Activated CD4-positive, alpha-beta T cell treated with anti-CD3 and anti-CD28 coated beads, Interleukin-2, amount 10 ng/mL, durations not matched to agents 7 days and 5 days (primary cell): Measurements from ENCODE around the gene SAMD11. TPM values are rescaled to one million over a fixed set of nuclear protein-coding genes. Genes with fewer than 3 reads are reported as not detected.

Source experiments
- CTCF ChIA-PET: fragments of 350-600 bp; sonication (Branson Sonifier 250); formaldehyde crosslinking; loops from one replicate; lab custom pipeline; 2021; ENCODE audit warnings: antibody characterized with exemption; lab: Charles Lee
- POLR2A ChIA-PET: fragments of 350-600 bp; sonication (Branson Sonifier 250); formaldehyde crosslinking; loops from one replicate; lab custom pipeline; 2021; ENCODE audit warnings: antibody characterized with exemption; lab: Charles Lee
- DNase-seq: peaks from one replicate; pipeline ENCODE4 v3.0.0-alpha.2; 2020
- H3K27ac Mint-ChIP-seq: one replicate; pipeline ENCODE4 v1.8.0; 2021; ENCODE audit warnings: mild to moderate bottlenecking, moderate library complexity, mixed read lengths
- H3K27me3 Mint-ChIP-seq: one replicate; pipeline ENCODE4 v1.8.0; 2021; ENCODE audit warnings: mixed read lengths
- H3K36me3 Mint-ChIP-seq: one replicate; pipeline ENCODE4 v1.8.0; 2021; ENCODE audit warnings: low read depth, mixed read lengths
- H3K4me1 Mint-ChIP-seq: one replicate; pipeline ENCODE4 v1.8.0; 2021; ENCODE audit warnings: mixed read lengths
- H3K4me3 Mint-ChIP-seq: one replicate; pipeline ENCODE4 v1.8.0; 2021; ENCODE audit warnings: mild to moderate bottlenecking, moderate library complexity, mixed read lengths
- H3K9me3 Mint-ChIP-seq: one replicate; pipeline ENCODE4 v1.8.0; 2021; ENCODE audit warnings: mixed read lengths
- total RNA-seq, 2 experiments: library from RNA; stranded (reverse); gene quantifications; one replicate each; pipeline ENCODE4 v1.2.3, GENCODE V29; 2021

Gene SAMD11
- total RNA-seq, 2 experiments from 2014 or later: not detected

DNA sequence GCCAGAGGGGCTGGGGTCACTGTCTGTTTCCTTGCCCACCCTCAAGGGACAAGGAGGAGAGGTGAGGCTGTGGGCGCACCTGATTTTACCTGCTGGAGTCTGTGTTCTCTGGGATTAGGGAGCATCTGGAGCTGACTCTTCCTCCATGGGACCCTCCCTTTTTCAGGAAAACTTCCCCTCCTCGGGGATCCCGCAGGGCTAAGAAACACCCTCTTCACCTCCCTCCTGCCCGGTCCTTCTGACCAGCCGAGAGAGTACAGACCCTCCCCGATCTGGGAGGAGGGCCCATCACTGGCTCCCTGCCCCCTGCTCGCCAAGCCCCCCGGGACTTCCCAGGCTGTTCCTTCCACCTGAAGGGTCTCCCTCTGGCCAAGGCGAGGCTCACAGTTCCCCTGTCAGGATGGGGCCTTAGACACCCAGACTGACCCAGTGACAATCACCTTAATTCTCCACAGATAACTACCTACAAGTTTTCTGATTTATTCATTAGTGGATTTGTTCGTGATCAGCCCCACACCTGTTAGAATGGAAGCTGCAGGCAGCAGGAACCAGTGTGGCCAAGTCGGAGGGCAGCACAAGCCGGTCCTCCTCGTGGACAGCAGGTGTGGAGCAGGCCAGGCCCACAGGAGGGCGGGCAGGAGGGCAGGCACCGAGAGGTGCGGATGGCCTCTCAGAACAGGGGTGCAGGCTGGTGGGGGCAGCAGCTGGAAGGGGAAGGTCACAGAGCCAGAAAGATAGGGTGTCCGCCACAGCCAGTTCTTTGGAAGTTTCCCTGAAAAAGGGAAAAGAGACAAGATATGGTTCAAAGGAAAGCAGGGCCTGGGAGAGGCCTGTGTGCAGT, 15.9 kb upstream of the SAMD11 start:
- DNase-seq: no peak
- Mint-ChIP-seq H3K9me3 (no peaks in the 10 kb centered on the region), H3K27me3 (peaks cover 51% of the 10 kb centered on the region)

DNA sequence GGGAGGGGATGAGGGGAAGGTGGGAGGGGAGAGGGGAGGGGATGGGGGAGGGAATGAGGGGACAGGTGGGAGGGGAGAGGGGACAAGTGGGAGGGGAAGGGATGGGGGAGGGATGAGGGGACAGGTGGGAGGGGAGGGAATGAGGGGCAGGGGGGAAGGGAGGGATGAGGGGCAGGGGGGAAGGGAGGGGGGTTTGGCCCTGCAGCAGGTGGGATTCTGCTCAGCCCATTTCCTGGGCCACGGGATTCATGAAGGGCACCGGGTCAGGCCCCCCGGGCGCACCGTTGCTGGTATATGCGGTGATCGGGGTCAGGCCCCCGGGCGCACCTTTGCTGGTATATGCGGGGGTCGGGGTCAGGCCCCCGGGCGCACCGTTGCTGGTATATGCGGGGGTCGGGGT, 15.1 kb upstream of the SAMD11 start:
- Mint-ChIP-seq H3K9me3 (no peaks in the 10 kb centered on the region), H3K4me3 (no peak overlapping the region), H3K4me1 (peaks cover 15% of the 10 kb centered on the region), H3K27ac (no peak overlapping the region), H3K27me3 (peaks cover 52% of the 10 kb centered on the region), H3K36me3 (no peaks in the 10 kb centered on the region)
- ChIA-PET CTCF (no interaction called here), POLR2A (no interaction called here)
- no peak for DNase-seq

More for the DNA sequence above, 15.9 kb upstream of the SAMD11 start:
- peaks cover 17% of the 10 kb centered on the region for H3K4me1 Mint-ChIP-seq
- CTCF ChIA-PET: interaction anchor here (0.6 kb wide), 2 partner anchors 18 to 59 kb away, joined by 3 to 4 read pairs; partner anchors contain the start of gene PLEKHN1
- H3K4me3 Mint-ChIP-seq: no peak overlapping the region
- POLR2A ChIA-PET: no interaction called here
- no peaks in the 10 kb centered on the region for H3K36me3 Mint-ChIP-seq
- H3K27ac Mint-ChIP-seq: no peak overlapping the region

DNA sequence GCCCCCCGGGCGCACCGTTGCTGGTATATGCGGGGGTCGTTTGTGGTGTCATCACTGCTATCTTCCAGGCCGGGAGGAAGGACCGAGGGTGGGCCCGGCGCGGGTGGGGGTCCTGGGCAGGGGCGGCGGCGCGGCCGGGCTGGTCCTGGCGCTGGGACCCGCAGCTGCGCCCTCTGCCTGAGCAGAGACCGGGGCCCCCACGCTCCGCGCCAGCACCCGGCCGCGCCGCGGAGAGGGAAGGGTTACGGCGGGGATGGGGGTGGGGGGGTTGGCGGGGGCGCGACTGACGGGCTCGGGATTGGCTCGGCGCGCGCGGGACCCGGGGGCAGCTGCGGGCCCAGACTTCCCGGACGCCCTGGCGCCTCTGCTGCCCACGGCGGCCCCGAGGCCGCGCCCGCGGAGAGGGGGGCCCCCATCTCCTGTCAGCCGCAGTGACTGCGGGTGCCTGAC, 13.8 kb upstream of the SAMD11 start:
- Mint-ChIP-seq H3K27me3 (peaks cover 50% of the 10 kb centered on the region), H3K4me1 (peaks cover 12% of the 10 kb centered on the region), H3K27ac (no peak overlapping the region), H3K4me3 (no peak overlapping the region), H3K36me3 (no peaks in the 10 kb centered on the region), H3K9me3 (no peaks in the 10 kb centered on the region)
- POLR2A ChIA-PET: no interaction called here
- no peak for DNase-seq
- CTCF ChIA-PET: interaction anchor here (1.2 kb wide), 1 partner anchor 76 kb away, joined by 3 read pairs; no protein-coding TSS in a partner anchor

DNA sequence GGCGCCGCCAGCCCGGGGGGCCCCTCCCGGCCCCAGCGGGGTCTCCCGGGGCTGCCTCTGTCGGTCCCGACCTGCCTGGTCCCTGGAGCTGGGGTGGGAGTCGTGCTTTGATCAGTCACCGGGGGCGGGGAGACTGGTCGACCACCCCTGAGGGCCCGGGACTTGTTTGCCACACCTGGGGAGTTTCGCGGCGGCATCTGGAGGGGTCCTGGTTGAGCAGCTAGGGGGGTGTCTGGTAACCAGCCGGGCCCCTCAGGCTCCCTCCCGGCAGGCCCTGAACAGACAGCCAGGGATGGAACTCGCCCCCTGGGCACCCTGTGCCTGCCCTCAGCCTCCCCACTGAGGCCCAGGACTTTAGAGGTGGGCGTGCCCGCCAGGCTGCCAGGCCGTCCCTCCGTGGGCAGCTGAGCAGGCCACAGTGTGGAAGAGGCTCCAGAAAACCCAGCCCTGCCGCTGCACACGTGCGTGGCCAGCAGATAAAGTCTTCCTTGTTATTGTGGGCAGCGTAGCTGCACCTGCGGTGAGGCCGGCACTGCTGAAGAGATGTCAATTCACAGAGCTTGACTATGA, 13.3 kb upstream of the SAMD11 start:
- H3K27me3 Mint-ChIP-seq: peaks cover 46% of the 10 kb centered on the region

DNA sequence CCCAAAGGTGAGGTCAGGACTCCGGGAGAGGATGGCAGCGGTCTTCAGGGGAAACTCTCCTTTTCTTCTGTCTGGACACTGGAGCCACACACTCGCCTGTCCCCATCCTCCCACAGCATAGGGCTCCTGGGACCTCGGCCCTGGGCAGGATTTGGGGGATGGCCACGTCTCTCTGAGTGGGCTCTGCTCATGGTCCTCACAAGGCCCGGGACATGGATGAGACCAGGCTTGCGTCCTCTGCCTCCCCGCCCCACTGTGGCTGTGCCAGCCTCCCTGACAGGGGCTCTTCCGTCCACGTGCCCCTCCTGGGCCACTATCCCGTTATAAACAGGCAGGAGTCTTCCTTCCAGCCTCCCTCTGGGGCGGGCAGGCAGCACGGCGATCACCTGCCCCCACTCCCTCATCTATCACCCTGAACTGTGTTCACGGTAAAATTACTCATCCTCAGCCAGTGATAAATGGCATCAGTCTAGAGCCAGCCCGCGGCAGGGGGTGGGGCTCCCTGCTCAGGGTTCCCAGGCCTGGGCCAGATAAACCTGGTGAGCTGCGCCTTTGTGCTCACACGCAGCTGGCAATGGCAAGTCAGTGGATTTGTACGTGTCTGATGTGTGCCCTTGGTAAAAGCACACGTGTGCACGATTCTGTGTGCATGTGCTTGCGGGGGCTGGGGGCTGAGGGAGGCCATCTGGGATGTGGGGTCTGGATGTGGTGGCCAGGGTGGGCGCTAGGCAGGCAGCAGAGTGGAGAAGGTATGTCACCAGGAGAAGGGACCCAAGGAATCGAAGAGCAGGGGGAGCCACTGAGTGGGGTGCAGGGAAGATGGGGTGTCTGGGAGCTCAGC, 12.6 kb upstream of the SAMD11 start:
- peaks cover 40% of the 10 kb centered on the region for H3K27me3 Mint-ChIP-seq
- H3K27ac Mint-ChIP-seq: no peak overlapping the region
- ChIA-PET POLR2A (no interaction called here), CTCF (interaction anchor here (1.1 to 2.1 kb wide), 4 partner anchors 9 to 75 kb away, joined by 3 to 7 read pairs (median 4); no protein-coding TSS in a partner anchor)
- no peaks in the 10 kb centered on the region for H3K36me3 Mint-ChIP-seq
- no peaks in the 10 kb centered on the region for H3K9me3 Mint-ChIP-seq
- H3K4me3 Mint-ChIP-seq: no peak overlapping the region
- no peak for DNase-seq
- H3K4me1 Mint-ChIP-seq: peaks cover 7% of the 10 kb centered on the region

More for the DNA sequence above, 13.3 kb upstream of the SAMD11 start:
- H3K4me3 Mint-ChIP-seq: no peak overlapping the region
- H3K9me3 Mint-ChIP-seq: no peaks in the 10 kb centered on the region
- no peaks in the 10 kb centered on the region for H3K36me3 Mint-ChIP-seq
- POLR2A ChIA-PET: no interaction called here
- no peak for DNase-seq
- no peak overlapping the region for H3K27ac Mint-ChIP-seq
- peaks cover 8% of the 10 kb centered on the region for H3K4me1 Mint-ChIP-seq
- CTCF ChIA-PET: interaction anchor here (1.2 to 2.1 kb wide), 2 partner anchors 10 to 75 kb away, joined by 3 to 7 read pairs; no protein-coding TSS in a partner anchor

DNA sequence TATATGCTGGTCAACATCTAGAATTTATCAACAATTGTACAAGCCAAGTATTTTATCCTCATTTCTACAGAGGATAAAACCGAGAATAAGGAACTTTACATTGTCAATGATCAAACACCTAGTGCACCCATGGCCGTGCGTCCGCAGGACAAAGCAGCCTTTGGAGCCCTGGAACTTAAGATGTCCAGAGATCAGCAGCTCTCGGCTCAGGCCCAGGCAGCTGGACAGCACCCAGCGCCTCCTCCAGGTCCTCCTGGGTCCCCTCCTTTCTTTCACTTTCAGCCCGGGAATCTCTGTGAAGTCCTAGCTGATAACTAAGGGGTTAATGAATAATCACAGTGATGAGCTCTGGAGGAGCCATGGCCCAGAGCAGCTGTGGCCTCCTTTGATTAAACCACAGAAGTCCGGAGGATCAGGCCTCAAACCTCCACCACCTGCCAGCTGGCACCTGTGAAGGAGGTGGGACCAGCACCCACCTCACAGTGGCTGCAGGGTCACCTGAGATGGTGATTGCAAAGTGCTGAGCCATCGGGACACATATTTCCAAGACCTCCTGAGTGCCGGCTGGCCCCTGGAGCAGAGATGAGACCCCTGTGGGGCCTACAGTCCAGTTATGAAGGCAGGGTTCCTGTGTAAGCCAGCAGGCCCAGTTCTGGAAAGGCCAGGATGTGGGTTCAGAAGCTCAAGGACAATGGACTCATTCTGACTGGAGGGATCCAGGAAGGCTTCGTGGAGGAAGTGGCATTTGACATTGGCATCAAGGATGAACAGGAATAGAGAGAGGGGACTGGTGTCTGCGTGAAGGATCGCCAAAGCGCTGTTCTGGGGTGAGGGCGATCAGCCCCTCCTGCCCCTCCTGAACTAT, 11.6 kb upstream of the SAMD11 start:
- CTCF ChIA-PET: interaction anchor here (1.1 to 2.1 kb wide), 3 partner anchors 8 to 29 kb away, joined by 3 to 7 read pairs (median 5); no protein-coding TSS in a partner anchor
- Mint-ChIP-seq H3K27ac (no peak overlapping the region), H3K9me3 (no peaks in the 10 kb centered on the region), H3K4me3 (no peak overlapping the region), H3K27me3 (peaks cover 31% of the 10 kb centered on the region), H3K4me1 (peaks cover 7% of the 10 kb centered on the region), H3K36me3 (no peaks in the 10 kb centered on the region)
- DNase-seq: no peak
- POLR2A ChIA-PET: no interaction called here

DNA sequence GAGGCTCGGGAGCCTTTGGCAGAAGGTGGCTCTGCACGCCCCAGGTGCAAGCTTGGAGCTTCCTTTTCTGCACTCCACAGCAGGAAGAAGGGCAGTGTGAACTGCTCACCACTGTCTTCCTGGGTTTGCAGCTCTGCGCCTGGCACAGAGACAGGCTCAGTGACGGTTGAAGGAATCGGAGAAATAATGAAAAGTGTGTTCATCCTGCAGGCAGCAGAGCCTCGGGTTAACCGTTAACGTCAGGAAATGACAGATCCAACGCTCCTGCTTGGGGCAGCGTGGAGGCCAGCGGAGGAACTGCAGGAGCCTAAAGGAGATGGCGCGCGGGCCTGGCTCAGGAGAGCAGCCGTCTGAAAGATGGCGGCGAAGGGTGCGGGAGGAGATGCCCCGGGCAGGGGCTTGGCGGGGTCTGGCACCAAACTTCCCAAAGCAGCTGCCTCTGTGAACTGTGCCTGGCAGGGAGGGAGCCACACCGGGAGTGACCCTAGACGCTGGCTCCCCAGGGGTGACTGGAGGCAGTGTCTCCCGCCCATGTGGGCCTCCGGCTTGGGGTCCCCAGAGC, 10.9 kb upstream of the SAMD11 start:
- H3K27me3 Mint-ChIP-seq: peaks cover 26% of the 10 kb centered on the region
- no peak overlapping the region for H3K4me3 Mint-ChIP-seq
- CTCF ChIA-PET: interaction anchor here (1.4 to 2.1 kb wide), 2 partner anchors 7 to 43 kb away, joined by 3 to 7 read pairs; no protein-coding TSS in a partner anchor
- no peak overlapping the region for H3K27ac Mint-ChIP-seq
- POLR2A ChIA-PET: no interaction called here
- H3K36me3 Mint-ChIP-seq: no peaks in the 10 kb centered on the region
- no peaks in the 10 kb centered on the region for H3K9me3 Mint-ChIP-seq
- peaks cover 7% of the 10 kb centered on the region for H3K4me1 Mint-ChIP-seq
- DNase-seq: no peak

DNA sequence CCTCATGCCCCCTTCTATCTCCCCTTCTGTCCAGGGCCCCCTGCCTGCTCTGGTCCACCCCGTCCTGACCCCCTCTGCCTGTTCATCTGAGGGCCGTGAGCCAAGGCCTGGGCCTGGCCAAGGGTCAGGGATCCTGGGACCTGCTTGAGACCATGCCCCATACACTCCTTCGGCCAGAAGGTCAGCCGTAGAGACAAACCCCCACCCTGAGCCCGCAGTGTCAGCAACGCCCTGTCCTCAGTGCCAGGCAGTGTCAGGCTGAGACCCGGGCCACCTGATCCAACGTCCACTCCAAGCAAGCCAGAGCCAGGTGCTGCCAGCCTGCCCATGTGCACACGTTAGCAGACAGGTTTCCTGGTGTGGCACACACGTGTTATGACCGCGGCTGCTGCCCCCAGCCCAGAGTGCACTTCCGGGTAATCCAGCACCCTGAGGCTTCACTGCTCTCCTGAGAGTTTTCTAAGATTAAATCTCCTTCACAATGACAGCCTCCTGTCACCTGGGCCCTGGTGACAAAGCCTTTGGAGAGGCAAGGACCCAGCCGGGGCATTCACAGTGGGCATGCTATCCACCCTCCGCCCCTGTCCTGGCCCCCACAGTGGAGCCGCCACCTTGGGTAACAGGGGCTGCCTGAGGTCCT, 10.1 kb upstream of the SAMD11 start:
- H3K36me3 Mint-ChIP-seq: no peaks in the 10 kb centered on the region
- ChIA-PET CTCF (interaction anchor here (1.3 to 2.0 kb wide), 3 partner anchors 8 to 44 kb away, joined by 3 to 8 read pairs (median 4); no protein-coding TSS in a partner anchor), POLR2A (no interaction called here)
- peaks cover 22% of the 10 kb centered on the region for H3K27me3 Mint-ChIP-seq
- no peaks in the 10 kb centered on the region for H3K9me3 Mint-ChIP-seq
- H3K27ac Mint-ChIP-seq: no peak overlapping the region
- no peak overlapping the region for H3K4me3 Mint-ChIP-seq
- peaks cover 7% of the 10 kb centered on the region for H3K4me1 Mint-ChIP-seq
- DNase-seq: no peak

DNA sequence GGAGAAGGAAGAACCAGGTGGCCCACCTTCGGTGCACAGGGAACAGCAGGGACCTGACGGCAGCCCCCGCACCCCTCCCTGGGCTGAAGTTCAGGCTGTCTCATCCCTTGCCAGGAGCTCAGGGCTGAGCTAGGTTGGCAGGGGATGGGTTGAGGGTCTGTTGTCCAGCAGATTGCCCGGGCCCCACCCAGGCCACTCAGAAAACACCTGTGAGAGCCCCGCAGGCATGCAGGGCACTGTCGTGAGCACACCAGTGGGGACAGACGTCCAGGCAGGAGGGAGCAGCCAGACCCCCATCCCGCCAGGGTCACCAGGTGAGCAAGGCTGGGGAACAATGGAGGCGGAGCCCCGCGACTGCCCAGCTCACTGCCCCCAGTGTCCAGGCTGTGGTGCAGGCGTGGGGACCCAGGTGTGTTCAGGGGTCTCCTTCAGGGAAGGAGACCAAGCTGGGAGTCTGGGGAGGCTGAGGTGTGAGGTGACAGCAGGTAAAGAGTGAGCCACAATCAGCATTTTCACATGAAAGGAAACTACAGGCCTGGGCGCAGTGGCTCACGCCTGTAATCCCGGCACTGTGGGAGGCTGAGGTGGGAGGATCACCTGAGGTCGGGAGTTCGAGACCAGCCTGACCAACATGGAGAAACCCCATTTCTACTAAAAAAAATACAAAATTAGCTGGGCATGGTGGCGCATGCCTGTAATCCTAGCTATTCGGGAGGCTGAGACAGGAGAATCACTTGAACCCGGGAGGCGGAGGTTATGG, 9.4 kb upstream of the SAMD11 start:
- H3K36me3 Mint-ChIP-seq: no peaks in the 10 kb centered on the region
- ChIA-PET POLR2A (no interaction called here), CTCF (interaction anchor here (1.3 to 2.0 kb wide), 4 partner anchors 9 to 45 kb away, joined by 3 to 8 read pairs (median 4); no protein-coding TSS in a partner anchor)
- DNase-seq: no peak
- H3K4me1 Mint-ChIP-seq: peaks cover 7% of the 10 kb centered on the region
- no peak overlapping the region for H3K27ac Mint-ChIP-seq
- H3K9me3 Mint-ChIP-seq: no peaks in the 10 kb centered on the region
- no peak overlapping the region for H3K4me3 Mint-ChIP-seq
- peaks cover 23% of the 10 kb centered on the region for H3K27me3 Mint-ChIP-seq

DNA sequence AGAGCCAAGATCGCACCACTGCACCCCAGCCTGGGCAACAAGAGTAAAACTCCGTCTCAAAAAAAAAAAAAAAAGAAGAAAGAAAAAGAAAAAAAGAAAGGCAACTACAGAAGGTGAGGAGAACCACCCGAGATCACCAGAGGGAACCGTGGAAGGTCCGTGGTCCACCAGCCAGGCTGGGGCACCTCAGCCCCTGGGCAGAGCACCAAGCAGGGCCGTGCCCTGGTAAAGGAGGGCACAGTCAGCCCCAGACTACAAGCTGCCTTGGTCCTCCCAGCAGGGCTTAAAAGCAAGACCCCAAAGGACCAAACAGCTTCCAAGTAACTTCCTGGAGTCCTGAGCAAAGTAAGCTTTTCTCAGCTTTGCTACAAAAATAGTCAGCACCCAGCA, 8.8 kb upstream of the SAMD11 start:
- H3K27me3 Mint-ChIP-seq: peaks cover 23% of the 10 kb centered on the region
- no peaks in the 10 kb centered on the region for H3K9me3 Mint-ChIP-seq
- no peak overlapping the region for H3K4me3 Mint-ChIP-seq
- DNase-seq: no peak
- ChIA-PET CTCF (interaction anchor here (0.7 to 2.0 kb wide), 4 partner anchors 10 to 54 kb away, joined by 3 to 8 read pairs (median 4); no protein-coding TSS in a partner anchor), POLR2A (no interaction called here)
- no peaks in the 10 kb centered on the region for H3K36me3 Mint-ChIP-seq
- H3K4me1 Mint-ChIP-seq: peaks cover 7% of the 10 kb centered on the region
- H3K27ac Mint-ChIP-seq: no peak overlapping the region
